Chondrocyte (in vitro differentiated cells): ENCODE data around the gene PTCD2. TPM values are rescaled to one million over a fixed set of nuclear protein-coding genes. Genes with fewer than 3 reads are reported as not detected.
A peak's percentile ranks its signal among the peaks of the same experiment; 100 is the strongest.
"Not testable (repeated sequence)": the region's sequence is repeated elsewhere in the genome, so short reads cannot be mapped to it uniquely, and the experiment has no call there.

Source experiments
- DNase-seq: peaks from one replicate; pipeline ENCODE4 v3.0.0; 2021; ENCODE audit warnings: mixed read lengths, low spot score
- H3K27ac Mint-ChIP-seq: one replicate; pipeline ENCODE4 v1.8.0; 2021; ENCODE audit warnings: mild to moderate bottlenecking, moderate library complexity, mixed read lengths; ENCODE audit not compliant: unreplicated experiment
- H3K27me3 Mint-ChIP-seq: 2 replicates; pipeline ENCODE4 v1.8.0; 2021; ENCODE audit warnings: low read depth, mixed read lengths
- H3K36me3 Mint-ChIP-seq: 2 replicates; pipeline ENCODE4 v1.8.0; 2021; ENCODE audit warnings: low read depth, mixed read lengths
- H3K4me1 Mint-ChIP-seq: 2 replicates; pipeline ENCODE4 v1.8.0; 2021; ENCODE audit warnings: low read depth, mild to moderate bottlenecking, mixed read lengths
- H3K4me3 Mint-ChIP-seq: one replicate; pipeline ENCODE4 v1.8.0; 2021; ENCODE audit warnings: mild to moderate bottlenecking, moderate library complexity, mixed read lengths; ENCODE audit not compliant: unreplicated experiment
- H3K9me3 Mint-ChIP-seq: 2 replicates; pipeline ENCODE4 v1.8.0; 2021; ENCODE audit warnings: low read depth, mixed read lengths
- CTCF ChIP-seq: fragments of 200-600 bp; sonication (generic); IDR thresholded peaks from 2 replicates; pipeline ENCODE4 v1.5.0; 2021; ENCODE audit warnings: antibody characterized with exemption, mild to moderate bottlenecking, moderate library complexity
- total RNA-seq: library from RNA; stranded (reverse); gene quantifications from 3 replicates; pipeline ENCODE4 v1.2.1, GENCODE V29; 2021

Gene PTCD2
- total RNA-seq, 1 donor from 2014 or later, result 8.5 TPM

GRCh38 chr5:72296256-72296655, 23.9 kb upstream of the PTCD2 start:
- no peak for DNase-seq
- no peaks in the 10 kb centered on the region for H3K27me3 Mint-ChIP-seq
- peaks cover 10% of the 10 kb centered on the region for H3K36me3 Mint-ChIP-seq
- H3K27ac Mint-ChIP-seq, result no peak overlapping the region
- H3K9me3 Mint-ChIP-seq, result no peaks in the 10 kb centered on the region
- no peak overlapping the region for H3K4me3 Mint-ChIP-seq
- H3K4me1 Mint-ChIP-seq, result peaks cover 28% of the 10 kb centered on the region
- no peak for TF ChIP-seq CTCF

- H3K27ac Mint-ChIP-seq, result peak overlapping the region; percentile 18
Measured at GRCh38 chr5:72298136-72298535, 22.0 kb upstream of the PTCD2 start.

GRCh38 chr5:72298711-72299110, 21.5 kb upstream of the PTCD2 start:
- H3K27me3 Mint-ChIP-seq, result no peaks in the 10 kb centered on the region
- no peak overlapping the region for H3K27ac Mint-ChIP-seq
- H3K9me3 Mint-ChIP-seq, result peaks cover 4% of the 10 kb centered on the region
- no peak for DNase-seq
- no peak overlapping the region for H3K4me3 Mint-ChIP-seq
- H3K36me3 Mint-ChIP-seq, result peaks cover 10% of the 10 kb centered on the region
- TF ChIP-seq CTCF, result no peak
- H3K4me1 Mint-ChIP-seq, result peaks cover 23% of the 10 kb centered on the region

More at GRCh38 chr5:72298136-72298535, 22.0 kb upstream of the PTCD2 start:
- H3K4me1 Mint-ChIP-seq, result peaks cover 29% of the 10 kb centered on the region
- not testable (repeated sequence) for H3K9me3 Mint-ChIP-seq, DNase-seq, H3K27me3 Mint-ChIP-seq, H3K36me3 Mint-ChIP-seq, H3K4me3 Mint-ChIP-seq

GRCh38 chr5:72300590-72301339, 19.4 kb upstream of the PTCD2 start:
- peaks cover 22% of the 10 kb centered on the region for H3K4me1 Mint-ChIP-seq
- H3K27ac Mint-ChIP-seq, result no peak overlapping the region
- TF ChIP-seq CTCF, result peak; percentile 27
- DNase-seq, result no peak
- H3K27me3 Mint-ChIP-seq, result no peaks in the 10 kb centered on the region
- peaks cover 4% of the 10 kb centered on the region for H3K9me3 Mint-ChIP-seq
- no peak overlapping the region for H3K4me3 Mint-ChIP-seq
- peaks cover 6% of the 10 kb centered on the region for H3K36me3 Mint-ChIP-seq

- peaks cover 24% of the 10 kb centered on the region for H3K4me1 Mint-ChIP-seq
- H3K27me3 Mint-ChIP-seq, result no peaks in the 10 kb centered on the region
- H3K4me3 Mint-ChIP-seq, result no peak overlapping the region
- H3K36me3 Mint-ChIP-seq, result peaks cover 3% of the 10 kb centered on the region
- peaks cover 4% of the 10 kb centered on the region for H3K9me3 Mint-ChIP-seq
- no peak for TF ChIP-seq CTCF
- no peak overlapping the region for H3K27ac Mint-ChIP-seq
- DNase-seq, result no peak
Measured at GRCh38 chr5:72301557-72301956, 18.6 kb upstream of the PTCD2 start.

GRCh38 chr5:72302171-72302570, 18.0 kb upstream of the PTCD2 start:
- Mint-ChIP-seq H3K27me3 (no peaks in the 10 kb centered on the region), H3K9me3 (peaks cover 4% of the 10 kb centered on the region), H3K27ac (no peak overlapping the region), H3K4me3 (no peak overlapping the region), H3K4me1 (peaks cover 24% of the 10 kb centered on the region), H3K36me3 (peaks cover 2% of the 10 kb centered on the region)
- TF ChIP-seq CTCF, result no peak
- no peak for DNase-seq
